A549 treated with dexamethasone at 1 μM for 4 hours (cell line): Measurements from ENCODE around the gene GCKR. TPM values are rescaled to one million over a fixed set of nuclear protein-coding genes. Genes with fewer than 3 reads are reported as not detected.

Source experiments
- total RNA-seq: library from RNA; stranded (reverse); fragments of 200-300 nt; extraction: Qiagen RNA extraction; gene quantifications from 5 replicates; pipeline ENCODE4 v1.2.3, GENCODE V29; 2022

Gene GCKR
- total RNA-seq, result 0.13 to 0.20 TPM (median 0.13 TPM) in 5 replicates

GRCh38 chr2:27496357-27497287 is at the start of gene GCKR:
TSS of gene GCKR (plus strand) at chr2:27496839. CDS start at chr2:27496905, 66 bp downstream.

GRCh38 chr2:27489498-27490397 is 6.9 kb upstream of the GCKR start, which contains the start of gene IFT172:
TSS of gene IFT172 (minus strand) at chr2:27489743. CDS start at chr2:27489653, 90 bp downstream.

GRCh38 chr2:27494944-27495554 is 1.6 kb upstream of the GCKR start, which contains the start of gene FNDC4:
TSS of gene FNDC4 (minus strand) at chr2:27495200. CDS start at chr2:27494679, 521 bp downstream.

Other genes with a start within 250 kb of the GCKR start
- gene SLC30A3, start 233.8 kb upstream of the GCKR start, total RNA-seq, result 1.8 to 3.4 TPM (median 3.3 TPM) in 5 replicates
- not detected in 5 replicates for gene DNAJC5G, start 221.4 kb upstream of the GCKR start, total RNA-seq
- 0.67 to 1.2 TPM (median 0.81 TPM) in 5 replicates for gene TRIM54, start 214.4 kb upstream of the GCKR start, total RNA-seq
- 0.63 to 2.5 TPM (median 1.7 TPM) in 5 replicates for gene UCN, start 188.4 kb upstream of the GCKR start, total RNA-seq
- gene MPV17, start 173.7 kb upstream of the GCKR start, total RNA-seq, result 76.2 to 97.2 TPM (median 87.4 TPM) in 5 replicates
- gene GTF3C2, start 140.1 kb upstream of the GCKR start, total RNA-seq, result 57.2 to 68.7 TPM (median 63.7 TPM) in 5 replicates
- 51.5 to 60.8 TPM (median 57.1 TPM) in 5 replicates for gene EIF2B4, start 126.5 kb upstream of the GCKR start, total RNA-seq
- gene SNX17, start 126.2 kb upstream of the GCKR start, total RNA-seq, result 124 to 133 TPM (median 128 TPM) in 5 replicates
- gene ZNF513, start 116.1 kb upstream of the GCKR start, total RNA-seq, result 11.5 to 15.4 TPM (median 13.4 TPM) in 5 replicates
- 152 to 176 TPM (median 176 TPM) in 5 replicates for gene PPM1G, start 87.2 kb upstream of the GCKR start, total RNA-seq
- gene NRBP1, start 68.2 kb upstream of the GCKR start, total RNA-seq, result 119 to 140 TPM (median 133 TPM) in 5 replicates
- gene KRTCAP3, start 54.5 kb upstream of the GCKR start, total RNA-seq, result 0.39 to 0.87 TPM (median 0.45 TPM) in 5 replicates
- 6.0 to 9.0 TPM (median 7.5 TPM) in 5 replicates for gene IFT172, start 7.1 kb upstream of the GCKR start, total RNA-seq
- 3.8 to 5.3 TPM (median 4.5 TPM) in 5 replicates for gene FNDC4, start 1.6 kb upstream of the GCKR start, total RNA-seq
- 18.2 to 21.6 TPM (median 19.3 TPM) in 5 replicates for gene ZNF512, start 86.2 kb downstream of the GCKR start, total RNA-seq
- 3.5 to 4.8 TPM (median 3.8 TPM) in 5 replicates for gene CCDC121, start 132.2 kb downstream of the GCKR start, total RNA-seq
- 56.4 to 64.0 TPM (median 57.1 TPM) in 5 replicates for gene GPN1, start 132.2 kb downstream of the GCKR start, total RNA-seq
- 26.6 to 33.0 TPM (median 32.4 TPM) in 5 replicates for gene SUPT7L, start 166.8 kb downstream of the GCKR start, total RNA-seq
- gene SLC4A1AP, start 167.1 kb downstream of the GCKR start, total RNA-seq, result 30.4 to 33.5 TPM (median 32.9 TPM) in 5 replicates